HG03469 (cell line): Measurements from ENCODE around the gene ADRM1.

Experiments
- ATAC-seq: cut with Tn5 transposase; IDR thresholded peaks from one replicate; pipeline ENCODE4 v1.9.1; 2021; ENCODE audit warnings: mild to moderate bottlenecking, moderate library complexity, moderate number of reproducible peaks; ENCODE audit not compliant: unreplicated experiment

The ADRM1 gene

DNA sequence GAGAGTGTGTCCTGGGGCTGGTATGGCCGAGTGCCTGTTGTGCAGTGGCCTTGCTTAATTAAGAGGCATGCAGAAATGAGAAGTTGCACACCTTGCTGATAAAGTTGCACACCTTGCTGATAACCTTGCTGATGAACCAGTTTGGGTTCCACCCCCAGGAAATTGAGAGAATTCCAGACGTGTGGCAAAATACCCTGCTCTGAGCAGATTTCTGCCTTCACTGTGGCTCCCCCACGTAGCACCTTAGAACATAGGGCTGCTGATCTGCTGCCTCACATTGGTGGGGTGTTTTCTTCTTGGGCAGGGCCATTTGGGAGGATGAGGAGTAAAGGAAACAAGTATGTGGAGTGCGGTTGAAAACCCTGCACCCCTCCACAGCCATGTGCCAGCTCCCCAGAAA lies 22.5 kb upstream of the ADRM1 start:
- no peak for ATAC-seq

DNA sequence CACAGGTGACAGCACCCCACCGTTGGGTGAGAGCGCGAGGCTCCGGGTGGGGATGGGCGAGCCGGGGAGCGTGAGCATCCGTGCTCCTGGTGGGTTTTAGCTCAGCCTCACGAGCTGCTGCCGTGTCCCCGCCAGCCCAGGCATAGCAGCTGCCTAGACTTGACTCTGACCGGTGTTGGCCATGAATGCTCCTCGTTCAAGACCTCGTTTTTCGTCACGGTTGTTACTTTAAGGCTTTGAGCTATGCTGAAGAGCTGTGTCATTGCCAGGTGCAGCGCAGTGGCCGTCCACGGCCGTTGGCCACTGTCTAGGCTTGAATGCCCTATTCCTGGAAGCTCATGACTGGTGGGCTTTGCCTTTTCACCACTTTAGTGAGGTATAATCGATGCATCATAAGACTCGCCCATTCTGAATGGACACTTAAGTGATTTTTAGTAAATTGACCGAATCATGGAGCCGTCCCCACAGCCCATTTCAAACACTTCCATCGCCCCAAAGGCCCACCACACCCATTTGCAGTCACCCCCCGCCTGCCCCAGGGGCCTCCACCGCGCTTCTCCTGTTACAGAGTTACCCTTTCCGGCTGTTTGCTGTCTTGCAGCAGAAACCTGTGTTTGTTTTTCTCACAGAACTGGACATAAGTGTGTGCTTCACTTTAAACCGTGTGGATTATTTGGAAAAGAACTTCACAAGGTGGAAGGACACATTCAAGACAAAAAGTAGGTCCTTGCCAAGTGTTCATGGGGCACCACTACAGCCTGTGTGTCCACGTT lies 21.4 kb upstream of the ADRM1 start:
- no peak for ATAC-seq

DNA sequence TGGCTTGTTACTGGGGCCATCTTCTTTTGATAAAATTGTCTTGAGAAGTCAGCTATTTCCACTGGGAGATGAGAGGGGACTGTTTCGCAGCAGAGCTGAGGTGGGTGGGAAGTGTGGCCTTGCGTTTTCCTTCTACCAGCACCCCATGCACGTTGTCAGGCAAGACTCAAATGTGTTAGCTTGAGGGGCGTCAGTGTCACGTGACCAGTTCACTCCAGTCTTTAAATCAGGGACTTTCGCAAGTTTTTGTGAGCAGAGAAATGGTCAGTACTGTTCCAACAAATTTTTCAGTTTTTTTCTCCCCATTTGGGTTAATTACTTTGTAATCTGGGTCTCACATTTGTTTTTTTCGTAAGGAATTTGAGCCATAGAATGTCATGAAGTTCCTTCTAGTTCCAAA lies 20.7 kb upstream of the ADRM1 start:
- ATAC-seq: no peak

DNA sequence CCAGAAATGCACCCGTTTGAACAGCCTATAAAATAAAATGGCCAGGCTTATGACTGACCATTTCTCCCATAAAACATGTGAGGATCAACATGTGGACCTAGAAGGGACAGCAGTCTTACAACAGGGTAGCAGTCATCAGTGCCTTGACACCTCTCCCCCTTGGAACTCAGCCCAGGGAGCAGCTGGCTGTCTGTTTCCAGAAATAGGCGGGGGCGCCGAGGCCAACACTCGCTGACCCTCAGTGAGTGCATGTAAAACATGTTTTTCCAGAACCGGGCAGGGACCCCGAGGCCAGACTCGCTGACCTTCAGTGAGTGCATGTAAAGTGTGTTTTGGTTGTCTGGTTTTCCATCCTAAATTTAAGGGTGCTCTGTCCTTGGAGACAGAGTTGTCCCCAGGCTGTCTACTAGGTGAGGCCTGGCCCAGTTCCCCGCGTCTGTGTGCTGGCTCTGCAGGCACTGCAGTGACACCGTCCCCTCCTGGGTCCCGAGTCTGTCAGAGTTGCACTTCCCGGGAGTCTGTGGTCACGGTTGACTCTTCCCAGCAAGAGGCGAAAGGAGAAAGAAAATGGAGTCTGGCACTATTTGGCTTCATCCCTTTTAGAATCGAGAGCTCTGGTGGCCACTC lies 19.8 kb upstream of the ADRM1 start:
- no peak for ATAC-seq

DNA sequence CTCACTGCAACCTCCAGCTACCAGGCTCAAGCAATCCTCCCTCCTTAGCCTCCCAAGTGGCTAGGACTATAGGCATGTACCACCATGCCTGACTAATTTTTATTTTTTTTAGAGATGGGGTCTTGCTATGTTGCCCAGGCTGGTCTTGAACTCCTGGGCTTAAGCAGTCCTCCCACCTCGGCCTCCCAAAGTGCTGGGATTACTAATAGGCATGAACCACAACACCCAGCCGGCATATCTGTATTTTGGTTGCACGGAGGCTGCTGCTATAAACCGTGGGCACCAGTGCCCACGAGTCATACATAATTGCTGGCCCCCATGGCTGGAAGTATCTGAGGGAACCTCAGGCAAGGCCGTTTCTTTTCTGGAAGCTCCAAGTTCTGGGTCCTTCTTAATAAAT lies 18.3 kb upstream of the ADRM1 start:
- no peak for ATAC-seq

DNA sequence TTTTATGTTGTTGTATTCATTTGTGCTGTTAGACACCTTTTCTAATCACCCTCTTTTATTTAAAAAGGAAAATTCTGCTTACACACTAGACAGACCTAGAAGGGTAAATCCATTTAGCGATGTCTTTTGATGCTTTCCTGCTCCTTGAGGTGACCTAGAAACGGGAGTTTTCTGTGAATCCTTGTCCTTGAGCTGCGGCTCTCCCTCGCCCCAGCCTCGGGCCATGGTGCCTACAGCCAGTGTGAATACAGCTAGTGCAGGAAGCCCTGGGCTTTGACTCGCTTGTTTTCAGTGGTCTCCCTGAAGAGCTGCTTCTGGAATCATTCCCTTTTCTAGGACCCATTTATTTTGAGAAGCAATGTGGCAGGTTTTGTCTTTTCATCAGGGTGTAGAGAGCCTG lies 17.6 kb upstream of the ADRM1 start:
- no peak for ATAC-seq

DNA sequence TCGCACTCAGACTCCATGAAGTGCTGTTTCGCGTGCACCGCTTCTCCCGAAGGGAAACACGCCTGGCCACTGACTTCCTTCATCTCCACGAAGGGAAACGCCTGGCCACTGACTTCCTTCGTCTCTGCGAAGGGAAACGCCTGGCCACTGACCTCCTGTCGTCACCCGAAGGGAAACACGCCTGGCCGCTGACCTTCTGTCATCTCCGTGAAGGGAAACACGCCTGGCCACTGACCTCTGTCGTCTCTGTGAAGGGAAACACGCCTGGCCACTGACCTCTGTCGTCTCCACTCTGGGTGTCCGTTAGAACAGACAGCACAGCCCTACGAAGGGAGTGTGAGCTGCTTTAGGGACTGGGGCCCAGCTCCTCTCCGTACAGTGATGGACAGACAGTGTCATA lies 17.1 kb upstream of the ADRM1 start:
- ATAC-seq: no peak

DNA sequence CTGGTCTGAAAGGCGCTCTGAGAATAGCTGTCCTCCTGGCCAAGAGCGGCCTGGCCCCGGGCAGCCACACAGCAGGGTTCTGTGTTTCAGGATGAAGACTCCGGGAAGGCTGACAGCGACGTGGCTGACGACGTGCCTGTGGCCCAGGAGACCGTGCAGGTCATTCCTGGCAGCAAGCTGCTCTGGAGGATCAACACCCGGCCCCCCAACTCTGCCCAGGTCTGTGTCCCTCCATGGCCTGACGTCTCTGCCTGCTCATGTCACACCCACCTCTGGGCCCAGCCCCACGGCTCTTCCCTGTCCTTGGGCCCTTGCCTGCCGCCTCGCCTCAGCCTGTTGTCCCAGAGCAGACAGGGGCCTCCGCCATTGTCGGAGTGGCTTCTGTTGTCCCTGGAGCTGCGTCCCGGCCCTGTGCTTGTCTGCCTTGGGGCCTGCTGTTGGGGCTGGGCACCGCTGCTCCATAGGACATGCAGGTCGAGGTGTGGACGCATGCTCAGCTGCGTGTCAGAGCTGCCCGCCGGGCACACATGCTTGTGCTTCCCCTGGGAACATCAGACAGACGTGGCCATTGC lies 16.2 kb upstream of the ADRM1 start:
- no peak for ATAC-seq

DNA sequence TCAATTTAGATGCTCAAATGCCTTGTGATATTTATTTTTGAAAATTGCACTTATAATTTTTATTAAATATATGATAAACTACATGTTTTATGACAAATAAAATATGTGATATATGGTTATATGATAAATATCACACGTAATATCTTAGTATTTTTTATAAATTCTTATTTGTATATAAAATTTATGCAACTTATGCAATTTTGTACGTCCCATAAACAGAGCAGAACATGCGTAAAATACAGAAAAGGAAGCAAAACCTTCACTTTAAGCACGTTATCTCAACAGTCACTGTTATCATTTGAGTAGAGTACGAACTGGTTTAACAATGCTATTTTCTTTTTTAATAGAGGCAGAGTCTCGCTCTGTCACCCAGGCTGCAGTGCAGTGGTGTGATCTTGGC lies 15.7 kb upstream of the ADRM1 start:
- ATAC-seq: no peak

DNA sequence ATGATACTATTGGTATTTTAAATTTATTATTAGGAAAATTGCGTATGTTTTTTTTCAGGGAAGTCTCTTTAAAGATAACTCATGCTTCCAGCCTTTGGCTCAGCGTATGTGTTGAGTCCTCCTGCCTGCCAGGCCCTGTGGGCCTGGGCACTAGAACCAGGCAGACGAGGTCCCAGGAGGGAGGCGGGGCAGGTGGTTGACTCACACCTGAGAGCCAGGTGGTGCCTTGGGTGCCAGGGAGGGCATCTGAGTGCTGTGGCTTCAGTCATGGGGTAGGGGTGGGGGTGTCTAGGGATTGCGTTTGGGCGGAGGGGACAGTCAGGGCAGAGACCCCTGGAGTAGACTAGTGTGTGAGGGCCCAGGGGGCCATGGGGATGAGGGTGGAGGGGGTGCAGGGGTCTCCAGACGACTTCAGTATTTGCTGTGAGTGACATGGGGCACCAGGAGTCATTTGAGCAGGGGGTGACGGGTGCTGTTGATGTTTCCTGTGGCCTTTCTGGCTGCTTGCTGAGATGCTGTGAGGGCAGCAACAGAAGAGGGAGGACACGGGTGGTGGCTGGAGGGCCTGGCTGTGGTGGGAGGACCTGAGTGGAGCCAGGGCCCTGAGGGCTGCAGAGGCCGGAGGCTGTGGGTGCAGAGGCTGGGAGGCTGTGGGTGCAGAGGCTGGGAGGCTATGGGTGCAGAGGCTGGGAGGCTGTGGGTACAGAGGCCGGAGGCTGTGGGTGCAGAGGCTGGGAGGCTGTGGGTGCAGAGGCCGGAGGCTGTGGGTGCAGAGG lies 14.8 kb upstream of the ADRM1 start:
- no peak for ATAC-seq

DNA sequence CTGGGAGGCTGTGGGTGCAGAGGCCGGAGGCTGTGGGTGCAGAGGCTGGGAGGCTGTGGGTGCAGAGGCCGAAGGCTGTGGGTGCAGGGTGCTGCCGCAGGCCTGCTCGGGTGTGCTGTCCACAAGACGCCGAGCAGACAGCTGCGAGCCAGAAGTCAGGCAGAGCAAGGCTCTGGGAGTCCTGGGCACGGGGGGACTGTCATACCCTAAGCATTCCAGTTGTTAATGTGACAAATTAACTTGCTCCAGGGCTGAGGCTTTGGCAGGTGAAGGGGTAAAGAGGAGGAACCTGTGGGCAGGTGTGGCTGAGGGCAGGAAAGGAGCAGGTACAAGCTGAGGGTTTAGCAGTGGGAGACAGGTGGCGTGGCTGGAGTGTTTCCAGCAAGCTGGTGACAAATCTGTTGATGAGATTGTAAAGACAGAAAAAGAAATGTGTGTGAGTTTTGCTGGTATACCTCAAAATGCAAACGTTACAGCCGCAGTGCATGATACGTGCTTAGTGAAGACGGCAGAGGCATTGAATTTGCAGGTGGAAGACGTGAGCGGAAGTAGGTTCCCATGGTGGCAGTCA lies 14.2 kb upstream of the ADRM1 start:
- no peak for ATAC-seq

DNA sequence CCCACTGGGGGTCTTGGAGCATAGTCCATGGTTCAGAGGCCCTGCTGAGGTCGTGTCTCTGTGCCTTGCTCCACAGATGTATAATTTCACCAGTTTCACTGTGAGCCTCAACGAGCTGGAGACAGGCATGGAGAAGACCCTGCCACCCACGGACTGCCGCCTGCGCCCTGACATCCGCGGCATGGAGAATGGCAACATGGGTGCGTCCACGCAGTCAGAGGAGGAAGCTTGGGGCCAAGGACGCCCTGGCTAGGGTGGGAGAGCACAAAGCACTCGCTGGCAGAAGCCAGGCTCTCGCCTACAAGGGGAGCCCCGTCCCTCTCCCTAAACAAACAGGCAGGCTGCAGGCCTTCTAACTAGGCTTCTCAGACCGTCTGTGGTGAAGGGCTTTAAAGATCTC lies 13.7 kb upstream of the ADRM1 start:
- ATAC-seq: no peak

DNA sequence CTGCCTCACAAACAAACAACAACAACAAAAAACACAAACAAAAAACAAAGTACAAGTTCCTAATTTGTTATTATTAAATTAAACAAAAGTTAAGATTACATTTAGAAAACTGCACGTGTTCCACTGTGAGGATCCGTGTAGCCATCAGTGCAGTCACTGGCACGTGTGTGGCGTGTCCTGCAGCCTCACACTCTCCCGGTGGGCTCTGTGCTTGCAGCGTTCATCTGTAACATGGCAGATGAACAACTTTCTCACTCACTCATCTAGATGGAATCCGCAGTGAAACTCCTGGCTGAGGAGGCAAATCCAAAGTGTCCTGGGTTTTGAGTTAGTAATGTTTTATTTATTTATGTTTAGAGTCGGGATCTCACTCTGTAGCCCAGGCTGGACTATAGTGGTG lies 12.9 kb upstream of the ADRM1 start:
- ATAC-seq: no peak

DNA sequence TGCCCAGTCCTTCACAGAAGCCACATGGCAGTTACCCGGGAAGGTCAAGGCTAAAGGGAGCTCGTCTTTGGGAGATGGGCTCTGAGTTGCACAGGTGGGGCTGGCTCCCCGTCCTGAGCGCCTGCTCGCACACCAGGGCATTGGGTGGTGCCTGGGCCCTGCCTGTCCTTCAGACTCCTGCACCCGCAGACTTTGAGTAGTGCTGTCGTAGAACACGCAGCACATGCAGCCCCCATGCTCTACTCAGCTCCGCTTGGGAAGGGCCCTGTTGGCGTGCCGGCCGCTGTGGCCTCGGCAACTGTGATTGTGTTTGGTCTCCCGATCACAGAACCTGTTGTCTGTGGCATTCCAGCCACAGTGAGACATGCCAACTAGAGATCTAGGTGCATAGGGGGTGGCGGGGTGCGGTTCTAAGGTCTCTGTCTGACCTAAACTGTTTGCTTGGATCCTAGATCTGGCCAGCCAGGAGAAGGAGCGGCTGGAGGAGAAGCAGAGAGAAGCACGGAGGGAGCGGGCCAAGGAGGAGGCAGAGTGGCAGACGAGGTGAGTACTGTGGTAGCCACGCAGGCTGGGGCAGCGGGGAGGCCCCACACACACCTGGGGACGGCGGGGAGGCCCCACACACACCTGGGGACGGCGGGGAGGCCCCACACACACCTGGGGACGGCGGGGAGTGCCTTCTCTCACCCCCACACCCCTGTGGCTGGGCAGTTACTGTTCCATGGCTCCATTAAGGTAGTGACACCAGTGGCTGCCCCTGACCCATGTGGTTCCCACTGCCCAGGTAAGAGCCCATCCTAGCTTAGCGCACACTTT lies 11.3 kb upstream of the ADRM1 start:
- no peak for ATAC-seq

DNA sequence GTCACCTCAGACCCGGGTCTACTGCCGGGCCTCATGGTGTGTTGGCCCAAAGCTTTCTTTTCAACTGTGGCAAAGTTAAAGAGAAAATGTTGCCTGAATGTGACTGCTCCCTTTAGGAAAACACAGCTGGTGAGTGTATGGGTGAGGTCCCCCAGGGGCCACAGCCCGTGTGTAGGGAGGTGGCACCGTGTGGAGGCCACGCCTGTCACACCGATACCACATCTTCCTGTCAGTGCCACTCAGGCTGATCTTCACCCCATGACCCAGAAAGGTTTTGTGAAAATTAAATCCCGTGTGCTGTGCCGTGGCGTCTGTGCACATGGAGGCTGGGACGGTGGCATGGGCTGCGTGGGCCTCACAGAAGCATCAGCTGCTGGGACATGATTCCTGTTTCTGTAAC lies 10.7 kb upstream of the ADRM1 start:
- ATAC-seq: no peak

DNA sequence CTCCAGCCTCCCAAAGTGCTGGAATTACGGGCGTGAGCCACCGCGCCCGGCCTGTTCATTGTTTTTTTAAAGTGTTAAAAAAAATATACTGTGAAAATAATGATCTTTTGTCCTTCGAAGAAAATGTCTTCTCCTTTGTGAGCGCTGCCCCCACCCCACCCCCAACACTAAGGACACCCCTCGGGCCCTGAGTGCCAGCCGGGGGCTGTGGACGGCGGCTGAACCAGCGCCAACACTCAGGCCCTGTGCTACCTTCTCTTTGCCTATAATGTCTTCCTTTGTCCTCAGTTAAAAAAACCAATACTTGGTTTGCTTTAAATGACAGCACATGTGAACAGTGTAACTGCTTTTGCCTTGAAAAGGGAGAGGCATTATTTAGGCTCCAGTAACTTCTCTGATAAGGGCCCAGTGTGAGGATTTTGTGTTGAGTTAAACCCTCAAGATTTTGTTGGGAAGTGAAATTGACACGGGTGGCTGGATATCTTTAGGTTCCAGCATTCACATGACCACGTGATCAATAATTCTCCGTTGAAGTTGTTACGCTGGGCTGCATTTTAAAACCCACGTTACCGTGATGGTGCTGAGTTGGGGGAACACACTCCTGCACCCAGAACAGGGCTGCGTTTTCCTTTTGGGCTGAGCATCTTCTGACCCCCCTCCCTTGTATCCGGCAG lies 9.5 kb upstream of the ADRM1 start:
- no peak for ATAC-seq

DNA sequence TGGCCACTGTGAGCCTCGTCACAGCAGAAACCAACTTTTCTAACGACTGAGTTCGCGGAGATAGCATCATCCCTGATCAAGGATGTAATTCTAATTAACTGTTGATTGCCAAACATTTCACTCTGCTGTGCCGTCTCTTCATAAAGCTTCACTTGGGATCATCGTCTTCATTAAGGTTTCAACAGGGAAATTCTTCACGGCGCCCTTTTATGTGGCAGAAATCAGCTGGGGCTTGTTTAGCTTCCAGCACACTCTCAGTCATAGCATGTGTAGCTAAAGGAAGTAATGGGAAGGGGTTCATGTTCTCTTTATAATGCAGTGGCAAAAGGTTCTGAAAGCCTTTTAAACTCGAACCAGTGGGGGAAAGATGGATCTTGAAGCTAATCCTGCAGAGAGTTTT lies 8.9 kb upstream of the ADRM1 start:
- no peak for ATAC-seq

DNA sequence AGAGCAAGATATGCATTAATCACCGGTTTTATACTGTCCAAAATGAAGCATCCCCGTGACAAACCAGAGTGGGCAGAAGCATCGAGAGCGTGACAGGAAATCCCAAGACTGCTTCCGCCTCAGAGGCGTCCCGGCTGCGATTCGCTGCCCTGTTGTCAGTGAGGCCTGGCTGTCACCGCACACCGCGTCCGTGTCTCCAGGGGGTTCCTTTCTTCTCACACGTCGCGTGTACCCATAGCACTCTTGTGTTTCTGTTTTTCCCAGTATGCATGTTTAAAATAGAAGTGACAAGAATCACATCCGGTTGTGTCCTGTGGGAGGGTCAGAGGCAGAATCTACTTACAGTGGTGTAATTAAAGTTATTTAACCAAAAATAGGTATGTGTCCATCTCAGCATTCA lies 8.3 kb upstream of the ADRM1 start:
- ATAC-seq: no peak

DNA sequence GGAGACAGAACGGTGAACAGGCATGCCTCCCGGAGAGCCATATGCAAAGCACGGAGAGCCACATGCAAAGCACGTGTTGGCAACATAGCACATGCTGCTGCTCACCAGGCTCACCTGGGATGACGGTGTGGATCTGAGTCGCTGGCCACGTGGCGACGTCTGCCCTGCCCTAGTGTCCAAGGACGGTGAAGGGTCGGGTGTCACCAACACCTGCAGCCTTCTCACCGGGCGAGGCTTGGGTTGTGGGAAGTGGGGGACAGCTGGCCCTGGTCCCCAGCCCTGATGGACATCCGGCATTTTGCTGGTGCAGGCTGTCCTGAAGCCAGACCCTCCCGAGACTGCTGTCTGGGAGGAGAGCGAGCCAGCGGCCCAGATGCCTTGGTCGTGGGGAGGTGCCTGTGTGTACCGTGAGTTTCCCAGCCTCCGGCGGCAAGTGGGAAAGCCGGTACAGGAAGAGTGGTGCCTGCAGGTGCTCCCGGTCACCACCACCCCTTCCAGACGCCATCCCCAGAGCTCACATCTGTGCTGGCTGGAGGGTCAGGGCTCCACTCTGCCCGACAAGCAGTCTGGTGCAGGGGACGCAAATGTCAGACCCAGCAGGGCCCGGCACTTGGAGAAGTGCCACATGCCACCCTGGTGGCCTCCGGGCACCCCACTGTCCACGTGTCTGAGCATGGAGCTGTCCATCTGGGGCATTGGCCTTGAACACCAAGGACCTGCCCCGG lies 5.9 kb upstream of the ADRM1 start:
- no peak for ATAC-seq
